SK-N-MC (cell line): Measurements from ENCODE around the gene NISCH.

Source experiments
- DNase-seq: peaks from one replicate; pipeline ENCODE4 v3.0.0-alpha.2; 2011; ENCODE audit warnings: low read depth, low spot score
- H3K27ac ChIP-seq: fragments of 200-600 bp; sonication (generic); 2 replicates; pipeline ENCODE4 v1.5.1; 2016; ENCODE audit warnings: mixed run types
- H3K36me3 ChIP-seq: fragments of 200-600 bp; sonication (generic); 2 replicates; pipeline ENCODE4 v1.6.1; 2017; ENCODE audit warnings: antibody characterized with exemption, low read length, mixed read lengths; ENCODE audit not compliant: insufficient read depth
- H3K4me3 ChIP-seq: fragments of 200-600 bp; sonication (generic); 2 replicates; pipeline ENCODE4 v1.5.1; 2016
- H3K9ac ChIP-seq: fragments of 200-600 bp; sonication (generic); 2 replicates; pipeline ENCODE4 v1.8.0; 2017; ENCODE audit warnings: mixed run types, mixed read lengths; ENCODE audit not compliant: insufficient read length
- H3K9me3 ChIP-seq: fragments of 200-600 bp; sonication (generic); 2 replicates; pipeline ENCODE4 v1.6.1; 2017; ENCODE audit warnings: low read depth, mild to moderate bottlenecking, antibody characterized with exemption, low read length, moderate library complexity, mixed read lengths
- EZH2 ChIP-seq: fragments of 200-600 bp; sonication (generic); IDR thresholded peaks from one replicate; pipeline ENCODE4 v1.6.1; 2017; ENCODE audit warnings: antibody characterized with exemption
- FOXP2 ChIP-seq: optimal IDR thresholded peaks from 2 replicates; pipeline ENCODE3; 2011; ENCODE audit warnings: mild to moderate bottlenecking, moderate library complexity; ENCODE audit not compliant: insufficient read depth; ENCODE audit errors: extremely low read length, control extremely low read depth
- POLR2AphosphoS5 ChIP-seq: IDR thresholded peaks from 2 replicates; pipeline ENCODE4 v1.6.1; 2012; ENCODE audit warnings: mild to moderate bottlenecking, low read depth, low read length, borderline replicate concordance

NISCH gene

DNA sequence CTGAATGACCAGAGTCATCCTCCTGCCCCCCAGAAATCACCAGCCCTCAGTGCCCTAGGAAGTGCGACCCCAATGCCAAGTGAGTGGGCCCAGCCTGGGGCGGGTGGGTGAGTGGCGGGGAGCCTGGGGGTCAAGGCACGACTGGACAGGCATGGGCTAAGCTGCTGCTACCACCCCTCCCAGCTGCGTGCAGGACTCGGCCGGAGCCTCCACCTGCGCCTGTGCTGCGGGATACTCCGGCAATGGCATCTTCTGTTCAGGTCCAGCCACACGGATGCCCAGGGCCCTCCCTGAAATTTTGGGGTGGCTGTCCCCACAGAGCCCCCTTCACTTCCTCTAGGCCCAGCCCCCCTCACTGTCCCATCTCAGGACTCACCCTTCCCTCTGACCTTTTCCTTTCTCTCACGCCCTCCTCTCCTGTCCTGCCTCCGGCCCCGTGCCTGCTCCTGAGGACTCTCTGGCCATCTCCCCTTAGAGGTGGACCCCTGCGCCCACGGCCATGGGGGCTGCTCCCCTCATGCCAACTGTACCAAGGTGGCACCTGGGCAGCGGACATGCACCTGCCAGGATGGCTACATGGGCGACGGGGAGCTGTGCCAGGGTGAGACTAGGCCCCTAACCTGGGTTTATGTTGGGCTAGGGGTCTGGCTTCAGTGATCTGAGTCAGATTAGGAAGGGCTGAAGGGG, 61.2 kb downstream of the NISCH start:
- no peak for TF ChIP-seq FOXP2
- no peak for TF ChIP-seq POLR2AphosphoS5
- no peak for TF ChIP-seq EZH2
- Histone ChIP-seq H3K4me3 (no peak overlapping the region), H3K9me3 (no peaks in the 10 kb centered on the region), H3K27ac (no peak overlapping the region), H3K36me3 (no peaks in the 10 kb centered on the region), H3K9ac (no peak overlapping the region)
- no peak for DNase-seq

DNA sequence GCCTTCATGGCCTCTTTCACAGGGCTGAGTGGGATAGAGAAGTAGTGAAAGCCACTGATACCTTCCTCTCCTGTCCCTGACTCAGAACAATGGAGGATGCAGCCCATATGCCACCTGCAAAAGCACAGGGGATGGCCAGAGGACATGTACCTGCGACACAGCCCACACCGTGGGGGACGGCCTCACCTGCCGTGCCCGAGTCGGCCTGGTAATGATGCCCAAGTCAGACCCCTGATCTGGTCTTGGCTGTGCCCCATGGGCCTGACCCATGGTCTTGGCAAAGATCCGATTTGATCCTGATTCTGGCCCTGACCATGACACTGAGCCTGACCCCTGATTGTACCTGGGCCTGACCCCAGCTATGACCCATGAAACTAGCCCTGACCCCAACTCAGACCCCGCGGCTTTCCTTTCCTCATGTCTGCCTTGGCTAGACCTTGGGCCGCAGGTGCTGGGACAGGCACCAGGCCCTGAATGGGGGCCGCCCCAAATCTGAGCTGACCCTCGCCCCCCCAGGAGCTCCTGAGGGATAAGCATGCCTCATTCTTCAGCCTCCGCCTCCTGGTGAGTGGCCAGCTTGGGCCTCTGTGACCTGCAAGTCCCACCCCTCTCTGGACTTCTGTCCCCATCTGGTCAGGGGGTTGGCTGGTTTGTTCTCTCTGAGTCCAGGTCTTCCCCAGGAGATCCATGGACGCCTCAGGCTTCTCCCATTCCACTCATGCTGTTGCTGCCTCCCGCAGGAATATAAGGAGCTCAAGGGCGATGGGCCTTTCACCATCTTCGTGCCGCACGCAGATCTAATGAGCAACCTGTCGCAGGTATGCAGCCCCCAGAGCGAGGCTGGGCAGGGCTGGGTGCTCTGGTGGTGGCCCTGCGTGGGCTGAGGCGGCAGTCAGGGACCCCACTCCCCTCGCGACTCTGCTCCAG, 62.7 kb downstream of the NISCH start:
- Histone ChIP-seq H3K36me3 (no peaks in the 10 kb centered on the region), H3K9me3 (no peaks in the 10 kb centered on the region), H3K9ac (no peak overlapping the region), H3K4me3 (no peak overlapping the region), H3K27ac (no peak overlapping the region)
- DNase-seq = no peak
- TF ChIP-seq EZH2 (no peak), FOXP2 (no peak), POLR2AphosphoS5 (no peak)

DNA sequence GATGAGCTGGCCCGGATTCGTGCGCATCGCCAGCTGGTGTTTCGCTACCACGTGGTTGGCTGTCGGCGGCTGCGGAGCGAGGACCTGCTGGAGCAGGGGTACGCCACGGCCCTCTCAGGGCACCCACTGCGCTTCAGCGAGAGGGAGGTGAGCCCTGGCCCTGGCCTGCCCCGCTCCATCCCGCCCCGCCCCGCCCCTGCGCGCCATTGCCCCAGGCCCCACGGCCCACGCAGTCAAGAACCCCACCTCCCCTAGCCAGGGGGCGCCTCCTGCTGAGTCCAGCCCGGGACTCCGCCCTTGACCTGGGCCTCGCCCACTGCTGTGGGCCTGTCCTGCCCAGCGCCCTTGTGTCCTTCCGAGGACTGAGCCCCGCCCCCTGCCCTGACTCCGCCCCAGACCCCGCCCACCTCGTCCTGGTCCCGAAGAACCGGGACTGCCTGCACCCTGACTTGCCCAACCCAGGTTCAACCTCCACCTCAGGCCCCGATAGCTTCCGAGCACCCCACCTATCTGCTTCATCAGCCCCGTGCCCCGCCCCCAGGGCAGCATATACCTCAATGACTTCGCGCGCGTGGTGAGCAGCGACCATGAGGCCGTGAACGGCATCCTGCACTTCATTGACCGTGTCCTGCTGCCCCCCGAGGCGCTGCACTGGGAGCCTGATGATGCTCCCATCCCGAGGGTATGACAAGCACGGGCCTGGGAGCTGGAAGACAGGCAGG, 63.5 kb downstream of the NISCH start:
- no peak overlapping the region for H3K27ac ChIP-seq
- no peaks in the 10 kb centered on the region for H3K9me3 ChIP-seq
- no peak overlapping the region for H3K4me3 ChIP-seq
- H3K36me3 ChIP-seq = no peaks in the 10 kb centered on the region
- no peak for DNase-seq
- TF ChIP-seq POLR2AphosphoS5 = no peak
- no peak for TF ChIP-seq EZH2
- TF ChIP-seq FOXP2 = no peak
- H3K9ac ChIP-seq = no peak overlapping the region

DNA sequence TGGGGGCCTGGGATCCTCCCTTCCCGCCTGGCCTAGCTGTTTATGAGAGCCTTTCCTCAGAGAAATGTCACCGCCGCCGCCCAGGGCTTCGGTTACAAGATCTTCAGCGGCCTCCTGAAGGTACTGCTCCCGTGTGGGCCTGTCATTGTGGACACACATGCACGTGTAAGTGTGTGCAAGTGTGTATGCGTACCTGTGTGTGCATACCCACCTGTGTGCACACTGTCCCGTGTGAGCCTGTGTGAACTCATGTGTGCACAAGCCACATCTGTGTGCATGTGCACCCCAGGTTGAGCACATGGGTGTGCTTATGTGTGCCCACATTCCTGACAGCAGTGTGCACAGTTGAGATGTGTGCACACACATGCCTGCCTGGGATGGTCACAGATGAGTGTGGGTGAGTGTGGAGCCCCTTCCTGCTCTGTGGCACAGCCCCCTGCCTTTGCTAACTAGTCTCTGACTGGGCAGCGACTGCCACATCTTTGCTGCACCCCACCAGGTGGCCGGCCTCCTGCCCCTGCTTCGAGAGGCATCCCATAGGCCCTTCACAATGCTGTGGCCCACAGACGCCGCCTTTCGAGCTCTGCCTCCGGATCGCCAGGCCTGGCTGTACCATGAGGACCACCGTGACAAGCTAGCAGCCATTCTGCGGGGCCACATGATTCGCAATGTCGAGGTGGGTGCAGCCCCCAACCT, 64.2 kb downstream of the NISCH start:
- Histone ChIP-seq H3K9ac (no peak overlapping the region), H3K27ac (no peak overlapping the region), H3K4me3 (no peak overlapping the region), H3K36me3 (no peaks in the 10 kb centered on the region; the same call in 1 of the 2 replicates), H3K9me3 (no peaks in the 10 kb centered on the region)
- DNase-seq = no peak
- TF ChIP-seq FOXP2 (no peak), EZH2 (no peak), POLR2AphosphoS5 (no peak)

DNA sequence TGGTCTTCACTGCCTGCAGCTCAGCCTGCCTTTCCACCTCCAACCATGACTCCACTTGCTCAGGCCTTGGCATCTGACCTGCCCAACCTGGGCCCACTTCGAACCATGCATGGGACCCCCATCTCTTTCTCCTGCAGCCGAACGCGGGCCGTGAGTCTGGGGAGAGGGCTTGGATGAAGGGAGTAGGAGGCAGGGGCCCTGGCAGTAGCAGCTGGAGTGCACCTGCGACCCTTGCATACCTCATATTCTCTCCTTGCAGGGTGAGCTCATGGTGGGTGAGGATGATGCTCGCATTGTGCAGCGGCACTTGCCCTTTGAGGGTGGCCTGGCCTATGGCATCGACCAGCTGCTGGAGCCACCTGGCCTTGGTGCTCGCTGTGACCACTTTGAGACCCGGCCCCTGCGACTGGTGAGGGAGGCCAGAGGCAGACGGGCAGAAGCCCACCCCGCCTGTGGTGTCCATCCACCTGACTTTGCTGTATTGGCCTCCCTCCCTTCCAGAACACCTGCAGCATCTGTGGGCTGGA, 64.8 kb downstream of the NISCH start:
- TF ChIP-seq POLR2AphosphoS5 = no peak
- no peak for TF ChIP-seq FOXP2
- TF ChIP-seq EZH2 = no peak
- no peak for DNase-seq
- no peak overlapping the region for H3K27ac ChIP-seq
- H3K4me3 ChIP-seq = no peak overlapping the region
- H3K9ac ChIP-seq = no peak overlapping the region
- H3K9me3 ChIP-seq = no peaks in the 10 kb centered on the region
- H3K36me3 ChIP-seq = no peaks in the 10 kb centered on the region; the same call in 1 of the 2 replicates

DNA sequence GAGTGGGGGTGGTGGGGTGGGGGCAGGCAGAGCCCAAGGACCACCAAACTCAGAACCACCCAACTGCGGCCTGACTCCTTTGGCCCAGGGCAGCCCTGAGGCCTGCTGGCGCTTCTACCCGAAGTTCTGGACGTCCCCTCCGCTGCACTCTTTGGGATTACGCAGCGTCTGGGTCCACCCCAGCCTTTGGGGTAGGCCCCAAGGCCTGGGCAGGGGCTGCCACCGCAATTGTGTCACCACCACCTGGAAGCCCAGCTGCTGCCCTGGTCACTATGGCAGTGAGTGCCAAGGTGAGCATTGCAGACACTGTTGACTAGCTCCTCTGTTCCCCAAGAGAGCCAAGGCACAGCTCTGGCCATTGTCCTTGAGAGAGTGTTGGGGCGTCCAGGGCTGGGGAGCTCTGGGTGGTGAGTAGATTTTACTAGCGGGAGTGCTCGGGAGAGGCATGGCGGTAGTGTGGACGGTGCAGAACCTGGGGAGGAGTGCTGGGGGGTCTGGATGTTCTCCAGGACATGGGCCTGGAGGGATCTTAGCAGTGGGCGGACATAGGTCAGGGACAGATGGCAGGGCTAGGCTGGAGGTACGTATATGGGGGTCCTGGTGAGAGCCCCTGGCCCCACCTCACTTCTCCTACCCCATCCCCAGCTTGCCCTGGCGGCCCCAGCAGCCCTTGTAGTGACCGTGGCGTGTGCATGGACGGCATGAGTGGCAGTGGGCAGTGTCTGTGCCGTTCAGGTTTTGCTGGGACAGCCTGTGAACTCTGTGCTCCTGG, 65.5 kb downstream of the NISCH start:
- no peak overlapping the region for H3K27ac ChIP-seq
- no peak overlapping the region for H3K4me3 ChIP-seq
- no peaks in the 10 kb centered on the region; the same call in 1 of the 2 replicates for H3K36me3 ChIP-seq
- H3K9me3 ChIP-seq = no peaks in the 10 kb centered on the region
- H3K9ac ChIP-seq = no peak overlapping the region
- DNase-seq = no peak
- TF ChIP-seq EZH2 (no peak), POLR2AphosphoS5 (no peak), FOXP2 (no peak)

DNA sequence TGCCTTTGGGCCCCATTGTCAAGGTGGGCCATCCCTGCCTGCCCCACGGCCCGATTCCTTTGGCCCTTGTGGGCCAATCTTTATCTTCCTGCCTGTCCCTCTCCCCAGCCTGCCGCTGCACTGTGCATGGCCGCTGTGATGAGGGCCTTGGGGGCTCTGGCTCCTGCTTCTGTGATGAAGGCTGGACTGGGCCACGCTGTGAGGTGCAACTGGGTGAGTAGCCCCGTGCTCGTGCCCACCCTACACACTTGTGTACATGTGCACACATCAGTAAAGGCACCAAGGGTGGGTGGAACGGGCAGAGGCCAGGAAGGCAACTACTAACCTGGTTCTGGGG, 66.1 kb downstream of the NISCH start:
- Histone ChIP-seq H3K36me3 (no peaks in the 10 kb centered on the region; the same call in 1 of the 2 replicates), H3K4me3 (no peak overlapping the region), H3K27ac (no peak overlapping the region), H3K9me3 (no peaks in the 10 kb centered on the region), H3K9ac (no peak overlapping the region)
- no peak for DNase-seq
- TF ChIP-seq EZH2 (no peak), FOXP2 (no peak), POLR2AphosphoS5 (no peak)
